ENCODE measurements around the gene NEUROD4.

DNA sequence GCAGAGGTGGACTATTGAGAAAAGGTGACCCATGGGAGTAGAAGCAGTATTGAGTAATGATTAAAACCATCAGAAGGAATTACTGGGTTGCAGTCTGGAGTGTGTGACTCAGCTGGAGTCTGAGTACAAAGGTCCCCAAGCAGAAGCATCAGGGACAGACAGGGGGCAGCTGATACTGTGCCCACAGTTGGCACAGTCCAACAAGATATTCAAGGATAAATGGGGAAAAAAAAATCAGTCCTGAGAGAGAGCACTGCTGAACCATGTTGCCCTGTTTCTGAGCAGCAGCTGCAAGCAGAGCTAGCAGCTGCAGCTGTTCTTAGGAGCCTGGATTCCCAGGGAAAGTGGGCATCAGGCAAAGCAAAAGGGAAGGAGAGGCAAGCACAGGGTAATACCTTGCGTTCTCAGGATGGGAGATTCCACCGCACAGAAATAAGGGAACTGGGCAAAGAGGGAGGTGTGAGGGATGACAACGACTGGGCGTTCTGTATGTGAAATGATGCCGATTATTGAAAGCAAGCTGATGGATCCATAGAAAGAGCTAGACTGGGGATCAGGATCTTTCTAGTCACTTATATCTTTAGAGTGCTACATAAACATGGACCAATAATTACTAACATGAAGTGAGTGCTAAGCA, 17.7 kb downstream of the NEUROD4 start:
- TF ChIP-seq EZH2 (IDR thresholded peaks at IDR 0.05; ENCODE audit: low read length): no peak
- TF ChIP-seq, protein P1, sequence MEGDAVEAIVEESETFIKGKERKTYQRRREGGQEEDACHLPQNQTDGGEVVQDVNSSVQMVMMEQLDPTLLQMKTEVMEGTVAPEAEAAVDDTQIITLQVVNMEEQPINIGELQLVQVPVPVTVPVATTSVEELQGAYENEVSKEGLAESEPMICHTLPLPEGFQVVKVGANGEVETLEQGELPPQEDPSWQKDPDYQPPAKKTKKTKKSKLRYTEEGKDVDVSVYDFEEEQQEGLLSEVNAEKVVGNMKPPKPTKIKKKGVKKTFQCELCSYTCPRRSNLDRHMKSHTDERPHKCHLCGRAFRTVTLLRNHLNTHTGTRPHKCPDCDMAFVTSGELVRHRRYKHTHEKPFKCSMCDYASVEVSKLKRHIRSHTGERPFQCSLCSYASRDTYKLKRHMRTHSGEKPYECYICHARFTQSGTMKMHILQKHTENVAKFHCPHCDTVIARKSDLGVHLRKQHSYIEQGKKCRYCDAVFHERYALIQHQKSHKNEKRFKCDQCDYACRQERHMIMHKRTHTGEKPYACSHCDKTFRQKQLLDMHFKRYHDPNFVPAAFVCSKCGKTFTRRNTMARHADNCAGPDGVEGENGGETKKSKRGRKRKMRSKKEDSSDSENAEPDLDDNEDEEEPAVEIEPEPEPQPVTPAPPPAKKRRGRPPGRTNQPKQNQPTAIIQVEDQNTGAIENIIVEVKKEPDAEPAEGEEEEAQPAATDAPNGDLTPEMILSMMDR (optimal IDR thresholded peaks at IDR 0.05 in 1 of 3, IDR thresholded peaks at IDR 0.05 in 1 of 3, conservative IDR thresholded peaks at IDR 0.05 in 1 of 3; ENCODE audit: extremely low read depth in 1 of 3, insufficient read depth in 2 of 3, low read length in 3 of 3): no peak
